ENCODE results near the gene NOS3. TPM values are rescaled to one million over a fixed set of nuclear protein-coding genes. Genes with fewer than 3 reads are reported as not detected.
"Not testable (repeated sequence)": the region's sequence is repeated elsewhere in the genome, so short reads cannot be mapped to it uniquely, and the experiment has no call there.

Gene NOS3
- total RNA-seq, 1 donor from 2014 or later = 12.8 TPM

- H3K27ac Mint-ChIP-seq = peak overlapping the region; percentile 96
- no peaks in the 10 kb centered on the region for H3K27me3 Mint-ChIP-seq (ENCODE audit: insufficient read depth)
- no peaks in the 10 kb centered on the region for H3K9me3 Mint-ChIP-seq
- peaks cover 2% of the 10 kb centered on the region for H3K36me3 Mint-ChIP-seq (ENCODE audit: low read depth)
- peak overlapping the region; percentile 19 for H3K4me3 Mint-ChIP-seq
- intact Hi-C loops (cut with micrococcal nuclease) = loop anchor here (1.0 kb wide), 5 partner anchors 11 to 41 kb away; partner anchors contain the start of genes ABCB8 and FASTK
- H3K4me1 Mint-ChIP-seq (ENCODE audit: low read depth) = peaks cover 18% of the 10 kb centered on the region
- no peak for DNase-seq (ENCODE audit: low spot score)
Observed at GRCh38 chr7:151038951-151039849, 48.4 kb downstream of the NOS3 start.

GRCh38 chr7:151039850-151040548, 49.2 kb downstream of the NOS3 start:
- Mint-ChIP-seq H3K9me3 (no peaks in the 10 kb centered on the region), H3K36me3 (ENCODE audit: low read depth) (peaks cover 4% of the 10 kb centered on the region), H3K27me3 (ENCODE audit: insufficient read depth) (no peaks in the 10 kb centered on the region), H3K4me1 (ENCODE audit: low read depth) (peaks cover 18% of the 10 kb centered on the region), H3K27ac (peak overlapping the region; percentile 96), H3K4me3 (no peak overlapping the region)
- intact Hi-C loops (cut with micrococcal nuclease) = loop anchor here (1.0 kb wide), 5 partner anchors 12 to 40 kb away; partner anchors contain the start of genes ABCB8 and FASTK
- no peak for DNase-seq (ENCODE audit: low spot score)

- Mint-ChIP-seq H3K4me1 (ENCODE audit: low read depth) (peaks cover 18% of the 10 kb centered on the region), H3K9me3 (no peaks in the 10 kb centered on the region), H3K27ac (no peak overlapping the region), H3K36me3 (ENCODE audit: low read depth) (peaks cover 4% of the 10 kb centered on the region), H3K27me3 (ENCODE audit: insufficient read depth) (no peaks in the 10 kb centered on the region), H3K4me3 (no peak overlapping the region)
- no peak for DNase-seq (ENCODE audit: low spot score)
- intact Hi-C loops (cut with micrococcal nuclease) = no loop called here
Observed at GRCh38 chr7:151040616-151041375, 50.0 kb downstream of the NOS3 start.

- H3K4me3 Mint-ChIP-seq; DNase-seq (ENCODE audit: low spot score); intact Hi-C loops (cut with micrococcal nuclease); H3K27me3 Mint-ChIP-seq (ENCODE audit: insufficient read depth); H3K9me3 Mint-ChIP-seq; H3K36me3 Mint-ChIP-seq (ENCODE audit: low read depth); H3K27ac Mint-ChIP-seq: not testable (repeated sequence)
- H3K4me1 Mint-ChIP-seq (ENCODE audit: low read depth) = peaks cover 17% of the 10 kb centered on the region
Observed at GRCh38 chr7:151043449-151043848, 52.6 kb downstream of the NOS3 start.

- H3K27ac Mint-ChIP-seq = no peak overlapping the region
- H3K4me3 Mint-ChIP-seq = no peak overlapping the region
- H3K27me3 Mint-ChIP-seq (ENCODE audit: insufficient read depth) = no peaks in the 10 kb centered on the region
- no peak for DNase-seq (ENCODE audit: low spot score)
- H3K4me1 Mint-ChIP-seq (ENCODE audit: low read depth) = peaks cover 12% of the 10 kb centered on the region
- peaks cover 4% of the 10 kb centered on the region for H3K36me3 Mint-ChIP-seq (ENCODE audit: low read depth)
- no peaks in the 10 kb centered on the region for H3K9me3 Mint-ChIP-seq
- intact Hi-C loops (cut with micrococcal nuclease) = no loop called here
Observed at GRCh38 chr7:151043959-151044358, 53.1 kb downstream of the NOS3 start.

- H3K27ac Mint-ChIP-seq = no peak overlapping the region
- no peak for DNase-seq (ENCODE audit: low spot score)
- intact Hi-C loops (cut with micrococcal nuclease) = no loop called here
- no peaks in the 10 kb centered on the region for H3K4me1 Mint-ChIP-seq (ENCODE audit: low read depth)
- H3K9me3 Mint-ChIP-seq = no peaks in the 10 kb centered on the region
- peaks cover 6% of the 10 kb centered on the region for H3K27me3 Mint-ChIP-seq (ENCODE audit: insufficient read depth)
- peaks cover 2% of the 10 kb centered on the region for H3K36me3 Mint-ChIP-seq (ENCODE audit: low read depth)
- no peak overlapping the region for H3K4me3 Mint-ChIP-seq
Observed at GRCh38 chr7:151045262-151045661, 54.4 kb downstream of the NOS3 start.

- peaks cover 10% of the 10 kb centered on the region for H3K27me3 Mint-ChIP-seq (ENCODE audit: insufficient read depth)
- intact Hi-C loops (cut with micrococcal nuclease) = no loop called here
- DNase-seq (ENCODE audit: low spot score) = no peak
- H3K9me3 Mint-ChIP-seq = no peaks in the 10 kb centered on the region
- H3K36me3 Mint-ChIP-seq (ENCODE audit: low read depth) = peaks cover 2% of the 10 kb centered on the region
- no peak overlapping the region for H3K27ac Mint-ChIP-seq
- H3K4me3 Mint-ChIP-seq = no peak overlapping the region
- no peaks in the 10 kb centered on the region for H3K4me1 Mint-ChIP-seq (ENCODE audit: low read depth)
Observed at GRCh38 chr7:151045967-151046366, 55.1 kb downstream of the NOS3 start.

- Mint-ChIP-seq H3K4me1 (ENCODE audit: low read depth) (no peaks in the 10 kb centered on the region), H3K36me3 (ENCODE audit: low read depth) (peaks cover 2% of the 10 kb centered on the region), H3K9me3 (no peaks in the 10 kb centered on the region), H3K4me3 (no peak overlapping the region), H3K27ac (no peak overlapping the region), H3K27me3 (ENCODE audit: insufficient read depth) (peaks cover 10% of the 10 kb centered on the region)
- DNase-seq (ENCODE audit: low spot score) = no peak
- intact Hi-C loops (cut with micrococcal nuclease) = no loop called here
Observed at GRCh38 chr7:151046603-151047573, 56.1 kb downstream of the NOS3 start.

- H3K4me3 Mint-ChIP-seq = no peak within 1 kb of the TSS
- H3K27ac Mint-ChIP-seq = no peak within 1 kb of the TSS
- DNase-seq (ENCODE audit: low spot score) = no peak
- peaks cover 10% of the 10 kb centered on the region for H3K27me3 Mint-ChIP-seq (ENCODE audit: insufficient read depth)
- no peaks in the 10 kb centered on the region for H3K9me3 Mint-ChIP-seq
- H3K4me1 Mint-ChIP-seq (ENCODE audit: low read depth) = peaks cover 9% of the 10 kb centered on the region
- peaks cover 7% of the 10 kb centered on the region for H3K36me3 Mint-ChIP-seq (ENCODE audit: low read depth)
- intact Hi-C loops (cut with micrococcal nuclease) = no loop called here
Observed at GRCh38 chr7:151047976-151048815, 57.4 kb downstream of the NOS3 start, which contains the start of gene ASIC3. Gene ASIC3 (plus strand): TSS chr7:151048531. CDS start chr7:151048886, 355 bp downstream.

- Mint-ChIP-seq H3K36me3 (ENCODE audit: low read depth) (peaks cover 7% of the 10 kb centered on the region), H3K27me3 (ENCODE audit: insufficient read depth) (peaks cover 10% of the 10 kb centered on the region), H3K27ac (no peak overlapping the region), H3K9me3 (no peaks in the 10 kb centered on the region), H3K4me1 (ENCODE audit: low read depth) (peaks cover 12% of the 10 kb centered on the region), H3K4me3 (no peak overlapping the region)
- DNase-seq (ENCODE audit: low spot score) = no peak
- intact Hi-C loops (cut with micrococcal nuclease) = no loop called here
Observed at GRCh38 chr7:151048911-151049463, 58.2 kb downstream of the NOS3 start.

- intact Hi-C loops (cut with micrococcal nuclease) = no loop called here
- peaks cover 10% of the 10 kb centered on the region for H3K27me3 Mint-ChIP-seq (ENCODE audit: insufficient read depth)
- peaks cover 13% of the 10 kb centered on the region for H3K4me1 Mint-ChIP-seq (ENCODE audit: low read depth)
- peaks cover 5% of the 10 kb centered on the region for H3K36me3 Mint-ChIP-seq (ENCODE audit: low read depth)
- H3K27ac Mint-ChIP-seq = no peak overlapping the region
- H3K4me3 Mint-ChIP-seq = no peak overlapping the region
- no peaks in the 10 kb centered on the region for H3K9me3 Mint-ChIP-seq
- DNase-seq (ENCODE audit: low spot score) = peak; percentile 58
Observed at GRCh38 chr7:151051108-151051507, 60.3 kb downstream of the NOS3 start.
